KBM-7 (cell line): ENCODE results near the gene GNAT3.

Source experiments
- DNase-seq: peaks from one replicate; pipeline ENCODE4 v3.0.0-alpha.2; 2015
- in situ Hi-C: fragments of 300-500 bp; cut with MboI; formaldehyde crosslinking; loops from 2 replicates; pipeline ENCODE4 v1.14.3; 2020; ENCODE audit warnings: low sequenced_read_pairs, low pct_unique_long_range_greater_than_20kb, mixed read lengths

The GNAT3 gene

DNA sequence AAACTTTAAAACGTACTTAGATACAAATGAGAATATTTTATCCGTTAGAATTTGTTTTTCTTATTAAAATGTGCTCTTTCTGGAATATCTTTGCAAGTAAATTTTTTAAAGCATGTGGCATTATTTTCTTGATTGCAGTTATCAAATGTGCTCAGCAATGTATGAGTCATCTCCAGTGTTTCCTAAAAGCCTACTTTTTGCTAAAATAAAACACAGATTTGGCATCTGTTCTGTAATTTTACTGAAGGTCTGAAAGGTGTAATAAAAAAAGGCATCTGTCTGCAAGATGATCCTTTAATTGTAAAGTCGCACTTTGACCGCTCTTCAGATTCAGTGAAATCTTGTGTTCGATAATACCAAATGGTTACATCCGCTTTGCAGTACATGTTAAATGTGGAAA, 3.4 kb downstream of the GNAT3 start:
- DNase-seq, result no peak
- in situ Hi-C loops, result no loop called here

DNA sequence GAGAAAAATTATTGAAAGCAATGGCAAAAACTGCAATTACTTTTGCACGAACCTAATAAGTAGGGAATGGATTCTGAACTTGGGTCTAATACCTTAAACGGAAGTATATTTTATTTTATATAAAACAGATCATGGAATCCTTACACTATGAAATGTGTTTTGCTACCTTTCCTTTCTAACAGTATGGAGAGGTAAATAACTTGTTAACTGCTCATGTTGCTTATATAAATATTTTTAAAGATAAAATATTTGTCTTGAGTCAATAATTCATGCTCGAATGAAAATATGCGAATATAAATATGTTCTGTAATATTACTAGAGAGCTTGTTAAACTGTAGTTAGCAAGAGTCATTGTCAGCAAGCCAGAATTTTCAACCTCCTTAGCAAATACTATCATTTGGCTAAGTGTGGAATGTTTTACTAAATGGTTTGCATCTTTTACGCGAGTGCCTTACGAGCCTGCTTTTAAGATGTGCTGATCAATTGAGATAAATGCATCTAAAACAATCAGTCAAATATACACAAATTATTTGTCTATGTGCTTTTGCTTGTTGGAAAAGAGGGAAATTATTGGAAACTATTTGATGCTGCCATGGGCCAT, 5.9 kb downstream of the GNAT3 start:
- no peak for DNase-seq
- in situ Hi-C loops, result no loop called here

DNA sequence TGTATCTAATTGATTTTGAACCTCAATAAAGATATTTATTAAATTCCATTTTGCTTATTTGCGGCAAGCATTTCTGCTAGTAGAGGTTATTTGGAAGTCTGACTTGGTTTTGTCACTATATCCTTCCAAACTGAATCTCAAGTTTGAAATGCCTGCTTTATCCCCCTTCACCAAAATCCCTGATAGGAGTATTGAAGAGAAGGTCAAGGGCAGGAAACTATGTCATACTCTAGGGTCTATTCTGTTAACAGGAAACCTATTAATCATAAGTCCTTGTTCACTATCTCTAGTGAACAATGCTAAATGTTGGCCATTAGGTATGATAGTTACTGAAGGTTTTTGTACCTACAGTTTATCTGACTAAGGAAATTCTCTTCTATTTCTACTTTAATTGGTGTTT, 11.5 kb downstream of the GNAT3 start:
- no peak for DNase-seq
- in situ Hi-C loops, result no loop called here

DNA sequence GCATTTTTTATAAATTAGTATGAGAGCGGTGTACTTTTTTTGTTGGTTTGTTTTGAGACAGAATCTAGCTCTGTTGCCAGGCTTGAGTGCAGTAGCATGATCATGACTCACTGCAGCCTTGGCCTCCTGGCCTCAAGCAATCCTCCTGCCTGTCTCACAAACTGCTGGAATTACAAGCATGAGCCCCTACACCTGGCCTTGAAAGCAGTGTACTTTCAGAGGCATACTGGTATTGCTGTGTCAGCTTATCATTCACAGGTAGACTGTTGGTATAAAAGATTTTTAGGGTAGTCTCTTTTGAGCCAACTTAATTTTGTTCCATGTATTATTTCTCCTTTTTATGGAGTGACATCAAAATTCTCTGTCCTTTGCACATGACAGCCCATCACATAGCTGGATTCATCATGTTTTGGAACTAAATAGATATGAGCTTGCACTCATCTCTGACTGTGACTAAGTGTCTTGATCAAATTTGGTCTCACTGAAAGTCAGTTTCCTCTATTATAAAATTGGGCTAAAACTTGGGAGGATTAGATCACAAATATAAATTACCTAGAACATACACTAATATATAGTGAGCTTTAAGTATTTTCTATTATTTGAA, 12.4 kb downstream of the GNAT3 start:
- in situ Hi-C loops, result no loop called here
- DNase-seq, result no peak

DNA sequence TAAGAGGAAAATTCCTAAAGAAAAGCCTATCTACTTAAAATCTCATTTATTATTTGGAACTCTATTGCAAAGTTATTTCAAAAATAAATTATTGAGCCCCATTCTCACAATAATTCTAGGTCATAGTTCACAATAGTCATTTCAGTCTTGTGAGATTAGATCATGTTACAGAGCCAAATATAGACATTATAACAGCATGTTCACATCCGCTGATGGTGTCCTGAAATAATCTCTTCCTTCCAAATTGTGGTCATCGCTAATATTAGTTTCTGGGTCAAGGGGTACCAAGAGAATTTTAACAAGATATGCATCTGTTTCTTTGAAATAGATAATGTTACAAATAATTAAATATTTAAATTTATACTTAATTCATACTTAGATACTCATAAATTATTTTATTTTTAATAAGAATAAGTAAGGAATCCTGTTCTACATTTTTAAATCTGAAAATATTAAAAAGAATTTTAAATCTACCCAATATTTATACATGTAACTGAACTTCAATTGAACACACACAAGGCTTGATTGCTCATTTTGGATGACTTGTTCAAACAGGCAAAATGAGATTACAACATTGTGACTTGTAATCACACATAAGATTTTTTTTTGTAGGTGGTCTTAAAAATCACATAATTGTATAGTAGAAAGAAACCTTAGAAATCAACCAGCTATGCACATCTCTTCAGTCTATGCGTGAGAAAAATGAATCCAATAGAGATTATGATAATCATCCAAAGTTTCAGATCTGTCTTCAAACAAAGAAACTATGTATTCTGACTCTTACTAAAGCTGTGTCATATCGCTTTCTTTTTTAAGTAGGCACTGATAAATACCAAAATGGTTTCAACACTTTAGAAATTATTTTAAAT, 13.1 kb downstream of the GNAT3 start:
- in situ Hi-C loops, result no loop called here
- no peak for DNase-seq

DNA sequence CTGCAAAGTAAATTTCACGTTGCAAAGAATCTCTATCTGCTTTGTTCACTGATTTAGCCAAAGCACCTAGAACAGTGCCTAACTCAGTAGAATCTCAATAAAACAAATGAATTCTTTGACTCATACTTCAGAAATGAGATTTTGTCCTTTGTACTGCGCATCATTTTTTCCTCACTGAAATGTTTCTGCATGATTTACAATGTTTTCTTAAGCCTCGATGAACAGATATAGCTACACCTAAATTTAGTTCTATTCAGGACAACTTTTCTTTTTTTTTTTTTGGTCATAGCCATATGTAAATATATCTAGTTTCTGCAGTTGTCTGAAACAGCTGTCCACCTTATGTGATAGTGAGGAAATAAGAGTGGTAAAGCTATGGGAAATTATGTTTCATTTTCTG, 15.3 kb downstream of the GNAT3 start:
- no peak for DNase-seq
- in situ Hi-C loops, result no loop called here

DNA sequence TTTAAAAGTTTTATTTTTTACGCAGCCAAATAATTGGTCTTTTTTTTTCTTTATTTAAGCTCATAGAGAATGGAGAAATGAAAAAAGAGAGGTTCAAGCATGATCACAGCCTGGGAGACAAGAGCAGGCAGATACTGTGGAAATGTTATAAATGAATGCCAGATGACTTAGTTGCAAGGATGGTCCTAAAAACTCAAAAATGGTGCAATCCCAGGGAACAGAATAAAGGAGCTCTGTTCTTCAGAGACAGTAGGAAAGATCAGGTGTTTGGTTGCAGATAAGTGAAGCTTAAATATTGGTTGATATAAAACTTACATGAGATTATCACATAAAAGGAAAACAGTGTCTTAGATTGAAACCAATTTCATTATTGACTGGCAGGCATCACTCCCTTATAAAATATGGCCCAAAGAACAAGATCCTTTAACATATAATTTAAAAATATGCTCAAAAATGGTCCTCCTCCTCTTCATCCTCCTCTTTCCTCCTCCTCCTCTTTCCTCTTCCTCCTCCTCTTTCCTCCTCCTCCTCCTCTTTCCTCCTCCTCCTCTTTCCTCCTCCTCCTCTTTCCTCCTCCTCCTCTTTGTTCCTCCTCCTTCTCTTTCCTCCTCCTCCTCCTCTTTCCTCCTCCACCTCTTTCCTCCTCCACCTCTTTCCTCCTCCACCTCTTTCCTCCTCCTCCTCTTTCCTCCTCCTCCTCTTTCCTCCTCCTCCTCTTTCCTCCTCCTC, 18.6 kb downstream of the GNAT3 start:
- no peak for DNase-seq
- in situ Hi-C loops, result no loop called here

DNA sequence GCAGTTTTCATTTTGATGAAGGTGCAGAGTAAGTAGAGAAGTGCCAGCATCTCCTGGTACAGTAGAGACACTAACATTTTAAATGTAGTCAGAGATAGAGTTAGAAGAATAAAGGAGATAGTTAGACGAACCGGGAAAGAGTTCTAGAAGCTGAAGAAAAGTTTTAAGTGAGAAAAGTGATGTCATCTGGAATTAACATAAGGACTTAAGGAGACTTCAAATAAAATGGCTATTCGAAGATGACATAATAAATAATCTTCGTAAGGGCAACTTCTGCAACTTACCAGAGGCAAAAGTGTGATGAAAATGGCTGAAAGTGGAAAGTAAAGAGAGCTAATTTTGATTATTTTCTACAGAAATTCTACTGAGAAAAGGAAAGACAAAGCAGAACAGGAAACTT, 20.4 kb downstream of the GNAT3 start:
- in situ Hi-C loops, result no loop called here
- no peak for DNase-seq

DNA sequence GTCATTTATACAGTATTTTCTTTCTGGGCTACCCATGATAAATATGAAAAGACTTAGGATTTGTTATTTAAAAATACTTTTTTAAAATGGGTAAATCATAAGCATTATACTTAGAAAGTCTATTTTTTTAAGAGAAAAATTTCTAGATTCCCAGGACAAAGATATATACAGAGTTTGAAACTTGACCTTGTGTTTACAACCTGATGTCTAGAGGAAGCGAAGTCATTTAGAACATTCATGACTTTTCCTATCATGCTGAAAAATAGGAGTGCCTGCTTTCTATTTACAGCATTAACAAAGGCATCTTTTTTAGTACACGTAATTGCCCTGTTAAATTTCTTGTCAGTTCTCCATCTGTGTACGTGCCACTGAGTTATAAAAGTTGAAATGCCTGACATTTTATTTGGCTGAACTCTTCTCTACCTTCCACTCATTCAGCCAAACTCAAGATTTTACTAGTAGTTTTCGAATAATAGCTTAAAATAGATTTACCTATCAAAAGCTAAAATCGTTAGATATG, 23.0 kb downstream of the GNAT3 start:
- in situ Hi-C loops, result no loop called here

DNA sequence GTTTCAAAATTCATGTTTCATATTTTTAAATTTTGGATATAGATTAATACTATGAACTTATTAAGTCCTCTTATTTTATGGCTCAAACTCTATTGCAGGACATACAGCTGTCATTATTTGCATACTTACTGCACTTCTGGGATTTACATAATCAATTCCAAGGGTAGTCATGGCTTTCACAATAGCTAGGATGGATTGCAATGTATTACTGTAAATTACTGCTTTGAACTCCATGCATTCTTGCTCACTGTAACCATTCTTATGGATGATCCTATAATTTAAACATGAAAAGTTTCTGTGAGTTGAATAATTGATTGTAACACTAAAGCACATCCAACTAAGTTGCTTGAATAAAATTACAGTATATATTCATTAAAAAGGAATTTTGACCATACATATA, 23.5 kb downstream of the GNAT3 start:
- no peak for DNase-seq
- in situ Hi-C loops, result no loop called here

More for the DNA sequence above, 23.0 kb downstream of the GNAT3 start:
- no peak for DNase-seq

DNA sequence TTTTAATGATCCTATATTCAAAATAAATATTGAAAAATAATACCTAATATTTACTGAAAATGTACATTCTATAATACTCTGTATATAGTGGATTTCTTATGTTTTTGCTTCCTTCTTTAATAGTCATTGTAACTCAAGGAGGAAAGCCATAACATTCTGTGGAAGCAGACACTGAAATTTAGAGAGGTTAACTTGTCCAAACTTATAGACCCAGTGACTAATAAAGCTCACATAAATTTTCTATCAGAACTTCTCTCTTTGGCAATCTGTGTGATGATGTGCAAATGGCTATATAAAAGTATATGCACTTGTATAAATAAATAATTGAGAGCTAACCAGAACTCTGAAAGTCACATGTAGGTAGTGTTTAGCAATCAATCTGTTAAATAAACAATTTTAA, 26.1 kb downstream of the GNAT3 start:
- in situ Hi-C loops, result no loop called here
- DNase-seq, result no peak

DNA sequence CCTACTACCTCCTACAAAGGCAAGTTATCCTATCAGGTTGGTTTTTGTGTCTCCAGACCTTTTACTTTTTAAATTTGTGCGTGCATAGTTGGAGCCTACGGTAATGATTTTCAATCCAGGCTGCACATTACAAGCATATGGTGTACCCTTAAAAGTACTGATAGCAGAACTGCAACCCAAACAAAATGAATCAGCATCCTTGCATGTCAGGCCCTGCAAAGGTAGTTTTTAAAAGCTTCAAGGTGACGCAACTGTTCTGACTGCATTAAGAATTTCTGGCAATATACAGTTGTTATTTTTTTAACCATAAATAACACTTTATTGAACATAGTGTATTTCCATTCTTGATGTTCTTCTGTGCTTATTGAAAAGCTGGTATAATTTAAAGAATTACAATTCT, 28.9 kb downstream of the GNAT3 start:
- in situ Hi-C loops, result no loop called here
- no peak for DNase-seq

DNA sequence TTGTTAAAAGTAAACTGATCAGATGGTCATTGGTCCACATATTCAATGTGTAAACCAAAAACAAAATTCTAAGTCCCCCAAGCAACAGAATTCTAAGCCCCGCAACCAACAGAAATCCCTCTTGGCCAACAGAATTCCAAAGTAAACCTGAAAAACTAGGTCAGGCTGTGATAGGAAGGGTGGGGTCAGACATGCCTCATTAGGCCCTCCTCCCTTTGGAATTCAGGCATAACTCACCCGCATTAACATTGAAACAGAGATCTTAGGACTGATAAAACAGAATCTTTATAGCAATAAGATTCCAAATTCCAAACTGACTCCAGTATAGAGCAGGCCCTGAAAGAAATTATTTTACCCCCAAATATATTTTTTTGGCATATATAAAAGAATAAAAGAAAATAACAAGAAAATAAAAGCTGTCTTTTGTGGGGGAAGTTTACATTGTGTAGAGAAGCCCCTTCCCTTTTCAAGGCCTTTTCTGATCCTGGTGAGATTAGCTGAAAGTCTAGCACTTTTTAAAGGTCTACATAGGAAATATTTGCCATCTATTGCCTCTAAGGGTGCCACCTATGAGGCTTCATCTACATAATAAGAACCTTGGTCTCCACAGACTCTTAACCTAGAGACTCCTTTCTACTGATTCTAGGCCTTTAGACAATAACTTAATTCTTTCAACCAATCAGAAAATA, 30.5 kb downstream of the GNAT3 start:
- in situ Hi-C loops, result no loop called here
- DNase-seq, result no peak

DNA sequence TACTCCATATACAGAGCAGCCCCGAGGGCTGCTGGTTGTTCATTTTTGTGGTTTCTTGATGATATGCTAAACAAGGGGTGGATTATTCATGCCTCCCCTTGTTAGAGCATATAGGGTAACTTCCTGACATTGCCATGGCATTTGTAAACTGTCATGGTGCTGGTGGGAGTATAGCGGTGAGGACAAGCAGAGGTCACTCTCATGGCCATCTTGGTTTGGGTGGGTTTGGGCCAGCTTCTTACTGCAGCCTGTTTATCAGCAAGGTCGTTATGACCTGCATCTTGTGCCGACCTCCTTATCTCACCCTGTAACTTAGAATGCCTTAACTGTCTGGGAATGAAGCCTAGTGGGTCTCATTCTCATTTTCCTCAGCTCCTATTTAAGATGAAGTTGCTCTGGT, 31.3 kb downstream of the GNAT3 start:
- in situ Hi-C loops, result no loop called here
- DNase-seq, result no peak

DNA sequence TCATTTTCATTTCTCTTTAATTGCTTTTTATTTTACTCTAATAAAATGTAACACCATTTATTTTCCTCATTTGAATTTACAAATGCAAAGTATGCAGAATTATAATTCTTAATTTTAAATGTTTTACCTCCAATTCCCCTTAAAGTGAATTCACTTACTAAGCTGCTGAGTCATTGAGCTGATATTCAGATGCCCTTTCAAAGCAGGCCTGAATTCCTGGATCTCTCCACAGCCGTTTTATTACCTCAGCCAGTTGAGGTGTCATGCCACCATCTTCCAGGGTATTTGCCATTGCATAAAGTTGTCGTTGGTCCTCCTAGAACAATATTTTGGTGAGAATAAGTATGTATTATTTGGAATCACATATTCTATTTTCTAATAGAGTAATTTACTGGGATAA, 33.2 kb downstream of the GNAT3 start:
- DNase-seq, result no peak
- in situ Hi-C loops, result no loop called here

DNA sequence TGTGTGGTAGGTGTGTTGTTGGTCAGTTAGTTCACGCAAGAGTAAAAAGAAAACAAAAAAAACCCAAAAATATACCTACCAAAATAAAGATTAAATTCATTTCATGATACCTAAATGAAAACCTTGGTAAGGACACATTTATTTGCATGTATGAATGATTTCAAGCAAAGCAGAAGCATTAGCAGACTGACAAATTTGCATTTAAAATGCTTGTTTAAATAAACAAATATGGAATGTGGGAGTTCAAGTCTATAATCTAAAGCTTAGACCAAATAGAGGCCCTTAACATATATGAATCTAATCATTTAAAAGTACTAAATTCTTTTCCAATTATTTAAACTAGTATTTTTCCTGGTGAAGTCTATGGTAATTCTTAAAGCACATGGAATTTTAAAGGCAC, 35.8 kb downstream of the GNAT3 start:
- in situ Hi-C loops, result no loop called here
- no peak for DNase-seq

DNA sequence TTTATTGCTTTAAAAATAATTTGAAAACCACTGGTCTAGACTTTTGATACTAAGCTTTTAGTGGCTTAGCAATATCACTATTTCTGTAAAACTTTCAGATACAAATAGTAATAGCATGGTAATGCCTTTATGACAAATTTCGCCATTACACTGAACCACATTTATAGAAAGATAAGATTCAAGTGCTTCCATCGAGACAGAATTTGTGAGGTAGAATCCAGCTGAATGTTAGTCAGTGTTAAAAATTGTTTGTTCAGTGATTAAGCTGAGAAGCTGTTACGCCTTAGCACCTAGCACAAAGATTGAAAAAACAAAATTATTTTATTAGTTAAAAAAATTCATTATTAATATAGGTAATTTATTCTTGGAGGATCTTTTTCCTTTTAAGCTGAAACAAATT, 36.5 kb downstream of the GNAT3 start:
- in situ Hi-C loops, result no loop called here
- no peak for DNase-seq

DNA sequence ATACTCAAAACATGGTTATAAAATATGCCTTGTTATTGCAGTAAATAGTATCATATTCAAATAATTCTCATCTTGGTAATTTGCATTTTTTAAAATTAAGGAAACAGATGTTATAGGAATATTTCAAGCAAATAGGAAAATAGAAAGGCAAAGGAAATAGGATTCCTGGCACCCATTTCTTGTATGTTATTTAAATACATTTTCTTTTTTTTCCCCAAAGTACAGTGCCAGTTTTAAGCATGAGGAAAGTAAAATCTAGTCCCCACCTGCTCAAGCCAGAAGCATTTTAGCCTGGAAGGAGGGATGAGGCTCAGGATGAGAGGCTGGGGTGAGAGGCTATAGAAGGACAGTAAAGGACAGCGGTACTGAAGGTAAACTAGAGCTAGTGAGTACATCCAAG, 38.1 kb downstream of the GNAT3 start:
- DNase-seq, result no peak
- in situ Hi-C loops, result no loop called here

DNA sequence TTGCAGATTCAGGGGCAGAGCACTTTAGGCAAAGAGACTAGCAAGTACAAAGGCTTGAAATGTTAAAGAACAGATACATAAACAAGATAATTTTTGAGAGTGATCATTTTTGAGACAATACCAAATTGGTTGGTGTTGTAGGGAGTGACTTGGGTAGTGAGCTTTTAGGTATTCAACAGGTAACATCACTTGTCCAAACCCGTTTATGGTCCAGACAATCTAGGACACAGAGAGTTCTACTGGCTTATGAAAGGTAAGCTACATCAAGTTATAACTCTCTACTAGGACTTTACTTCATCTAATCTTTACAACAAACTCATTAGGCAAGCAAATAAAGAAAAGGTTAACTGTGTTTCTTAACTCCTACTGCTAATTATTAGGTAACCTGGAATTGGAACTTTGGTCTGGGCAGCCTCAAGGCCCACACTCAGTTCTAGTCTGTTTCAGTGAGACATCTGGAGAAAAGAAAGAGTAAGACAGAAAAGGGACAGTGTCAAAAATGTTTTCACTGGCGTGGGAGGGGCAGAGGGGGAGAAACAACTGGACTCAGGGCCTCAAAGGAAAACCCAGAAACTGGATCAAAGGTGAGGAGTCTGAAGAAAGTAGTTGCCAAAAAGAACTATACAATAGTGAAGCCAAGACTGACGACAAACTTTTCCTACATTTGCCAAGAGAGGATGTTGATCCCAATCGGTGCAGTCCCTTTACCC, 39.2 kb downstream of the GNAT3 start:
- DNase-seq, result no peak
- in situ Hi-C loops, result no loop called here
